A549 (cell line): ENCODE results near the gene ZRANB3. TPM values are rescaled to one million over a fixed set of nuclear protein-coding genes. Genes with fewer than 3 reads are reported as not detected.

Experiments
- ATAC-seq, 2 experiments: fragments of 200-7000 bp in 1 of 2; fragments of >200 bp in 1 of 2; cut with Nextera tagmentation in 1 of 2; cut with Tn5 transposase in 1 of 2; 3 replicates each; pipeline versions ENCODE4 v1.8.0 to v1.9.1; 2018 to 2020; ENCODE audit warnings: mild to moderate bottlenecking in 1 of 2, moderate library complexity in 1 of 2
- CTCF ChIA-PET: fragments of 300-600 bp; sonication (Branson Sonifier 250); formaldehyde crosslinking; extraction: SDS; loops from one replicate; lab custom pipeline; 2021; ENCODE audit warnings: antibody characterized with exemption, inconsistent platforms; lab: Yijun Ruan, JAX
- POLR2A ChIA-PET: fragments of 350-600 bp; formaldehyde crosslinking; extraction: SDS; loops from one replicate; lab custom pipeline; 2021; ENCODE audit warnings: antibody characterized with exemption, inconsistent platforms; lab: Yijun Ruan, JAX
- DNase-seq, 2 experiments: peaks; one replicate each; pipeline versions ENCODE4 v3.0.0 to v3.0.0-alpha.2; 2011 to 2016; ENCODE audit warnings: low read depth in 1 of 2, low spot score in 1 of 2
- FAIRE-seq: peaks from 2 replicates; lab custom pipeline; 2011; peaks lifted over from hg19 to GRCh38; lab: Jason Lieb, UNC
- H3K27ac ChIP-seq, 2 experiments: fragments of >200 bp; sonication (Bioruptor Twin); formaldehyde crosslinking; 3 replicates each; pipeline ENCODE4 v1.5.1; 2016 to 2017
- H3K4me1 ChIP-seq: fragments of >200 bp; sonication (Bioruptor Twin); formaldehyde crosslinking; 3 replicates; pipeline ENCODE4 v1.6.1; 2016
- H3K4me2 ChIP-seq: fragments of >200 bp; sonication (Bioruptor Twin); formaldehyde crosslinking; 3 replicates; pipeline ENCODE4 v1.6.1; 2016
- H3K4me3 ChIP-seq: fragments of >200 bp; sonication (Bioruptor Twin); formaldehyde crosslinking; 3 replicates; pipeline ENCODE4 v1.5.1; 2016
- H3K9me3 ChIP-seq: fragments of >200 bp; sonication (Bioruptor Twin); formaldehyde crosslinking; 3 replicates; pipeline ENCODE4 v1.6.1; 2016
- BHLHE40 ChIP-seq: IDR thresholded peaks from 2 replicates; pipeline ENCODE4 v1.6.1; 2012; ENCODE audit warnings: low read depth, low read length, inconsistent platforms
- E2F6 ChIP-seq: IDR thresholded peaks from 2 replicates; pipeline ENCODE4 v1.6.1; 2012; ENCODE audit warnings: low read depth, borderline replicate concordance
- EP300 ChIP-seq, 2 experiments: fragments of >200 bp; sonication (Bioruptor Twin); formaldehyde crosslinking; IDR thresholded peaks; 2 replicates in 1 of 2; 3 replicates in 1 of 2; pipeline ENCODE4 v1.6.1; 2016 to 2017
- GATA3 ChIP-seq: IDR thresholded peaks from 2 replicates; pipeline ENCODE4 v1.6.1; 2012; ENCODE audit warnings: borderline replicate concordance
- HDAC2 ChIP-seq: fragments of 200-600 bp; sonication (generic); IDR thresholded peaks from 2 replicates; pipeline ENCODE4 v1.6.1; 2016
- HES2 ChIP-seq: fragments of >200 bp; sonication (Bioruptor Twin); formaldehyde crosslinking; IDR thresholded peaks from 2 replicates; pipeline ENCODE4 v1.6.1; 2016
- HEYL ChIP-seq: fragments of 250-450 bp; sonication (Bioruptor Pico); IDR thresholded peaks from 2 replicates; pipeline ENCODE4 v1.8.0; 2021; ENCODE audit warnings: mild to moderate bottlenecking, moderate library complexity
- HMGXB4 ChIP-seq: fragments of 250-450 bp; sonication (Bioruptor Pico); IDR thresholded peaks from 2 replicates; pipeline ENCODE4 v1.5.0; 2021; ENCODE audit warnings: mild to moderate bottlenecking, moderate library complexity, borderline replicate concordance
- HOXB13 ChIP-seq: fragments of 250-450 bp; sonication (Bioruptor Pico); IDR thresholded peaks from 2 replicates; pipeline ENCODE4 v1.5.0; 2020; ENCODE audit warnings: low read depth, mild to moderate bottlenecking, moderate library complexity
- JUN ChIP-seq, 2 experiments: fragments of >200 bp; sonication (Bioruptor Twin); formaldehyde crosslinking; IDR thresholded peaks; 2 replicates in 1 of 2; 3 replicates in 1 of 2; pipeline ENCODE4 v1.6.1; 2016 to 2017
- KDM5A ChIP-seq: fragments of 200-600 bp; sonication (generic); IDR thresholded peaks from 2 replicates; pipeline ENCODE4 v1.6.1; 2016; ENCODE audit warnings: antibody characterized with exemption, mild to moderate bottlenecking
- MAFK ChIP-seq: fragments of 450-650 bp; IDR thresholded peaks from 2 replicates; pipeline ENCODE4 v1.6.1; 2014; ENCODE audit not compliant: partially characterized antibody
- MAX ChIP-seq: IDR thresholded peaks from 2 replicates; pipeline ENCODE4 v1.6.1; 2012
- NPAS2 ChIP-seq: fragments of 250-450 bp; sonication (Bioruptor Pico); IDR thresholded peaks from 2 replicates; pipeline ENCODE4 v1.8.0; 2022; ENCODE audit warnings: mild to moderate bottlenecking, moderate library complexity, borderline replicate concordance
- NR3C1 ChIP-seq: fragments of >200 bp; sonication (Bioruptor Twin); formaldehyde crosslinking; IDR thresholded peaks from 3 replicates; pipeline ENCODE4 v1.6.1; 2017
- POLR2AphosphoS2 ChIP-seq: conservative IDR thresholded peaks from 2 replicates; pipeline ENCODE4 v1.6.1; 2012; ENCODE audit warnings: low read length, improper control_type of control experiment, inconsistent platforms
- RAD21 ChIP-seq, 2 experiments: fragments of >200 bp in 1 of 2; sonication (Bioruptor Twin) in 1 of 2; formaldehyde crosslinking in 1 of 2; IDR thresholded peaks in 1 of 2; conservative IDR thresholded peaks in 1 of 2; 2 replicates in 1 of 2; 3 replicates in 1 of 2; pipeline ENCODE4 v1.6.1; 2012 to 2018; ENCODE audit warnings: inconsistent platforms in 1 of 2
- RARB ChIP-seq: fragments of 250-450 bp; sonication (Bioruptor Pico); IDR thresholded peaks from 2 replicates; pipeline ENCODE4 v1.8.0; 2021; ENCODE audit warnings: mild to moderate bottlenecking, moderate library complexity
- RFX5 ChIP-seq: fragments of 450-650 bp; IDR thresholded peaks from 2 replicates; pipeline ENCODE4 v1.7.1; 2014; ENCODE audit warnings: antibody characterized with exemption, mild to moderate bottlenecking, moderate library complexity
- SMC3 ChIP-seq: fragments of >200 bp; sonication (Bioruptor Twin); formaldehyde crosslinking; IDR thresholded peaks from 3 replicates; pipeline ENCODE4 v1.6.1; 2018; ENCODE audit warnings: inconsistent platforms
- ZFP36 ChIP-seq: fragments of 450-650 bp; IDR thresholded peaks from 2 replicates; pipeline ENCODE4 v1.6.1; 2014; ENCODE audit warnings: borderline replicate concordance; ENCODE audit not compliant: partially characterized antibody
- WGBS: methylation state at CpG from one replicate; pipeline ENCODE4 v1.1.6; 2017; ENCODE audit errors: missing lambda C conversion rate; 5-methylcytosine and 5-hydroxymethylcytosine counted together
- polyA plus RNA-seq, 4 experiments: library from polyadenylated mRNA; depleted of rRNA in 3 of 4; stranded (reverse); fragments of >200 nt; fragmentation: RNase III in 1 of 4; extraction: RNeasy Plus Mini Kit Qiagen cat#74134 plus additional on column Dnase treatment in 1 of 4; gene quantifications; 2 replicates in 3 of 4; 3 replicates in 1 of 4; pipeline ENCODE4 v1.2.3, GENCODE V29; 2011 to 2017
- TF ChIP-seq, protein P1 (sequence below): fragments of 150-350 bp; IDR thresholded peaks from 2 replicates; pipeline ENCODE4 v1.6.1; 2014; ENCODE audit warnings: low read depth, mild to moderate bottlenecking, low read length
- TF ChIP-seq, protein P2 (sequence below): fragments of 450-650 bp; IDR thresholded peaks from 2 replicates; pipeline ENCODE4 v1.6.1; 2014; ENCODE audit warnings: antibody characterized with exemption

ZRANB3 gene
- polyA plus RNA-seq, 2 of the 4 experiments (the other 2 are of a cell fraction), result 6.2 to 12.4 TPM

- POLR2A ChIA-PET, result no interaction called here
- no peak for DNase-seq
- no peak for TF ChIP-seq RARB
- no peak for TF ChIP-seq RFX5
- TF ChIP-seq E2F6, result no peak
- no peak for TF ChIP-seq HMGXB4 (CRISPR knock-in tag)
- no peak for TF ChIP-seq HES2
- TF ChIP-seq, all 56 proteins: peak for 0
- no peak for FAIRE-seq
- no peaks in the 10 kb centered on the region for H3K4me1 ChIP-seq
- 100% methylated on average over 2 of the region's 2 CpGs for WGBS
- H3K4me3 ChIP-seq, result no peak overlapping the region
- H3K4me2 ChIP-seq, result no peak overlapping the region
- CTCF ChIA-PET, result interaction anchor here (0.7 kb wide), 1 partner anchor 235 kb away, joined by 3 read pairs; no protein-coding TSS in a partner anchor
- no peak overlapping the region for H3K27ac ChIP-seq
- no peaks in the 10 kb centered on the region for H3K9me3 ChIP-seq
- ATAC-seq, result no peak
Observed at GRCh38 chr2:135238651-135239050, 292.4 kb downstream of the ZRANB3 start.

- DNase-seq, result no peak
- Histone ChIP-seq H3K27ac (no peak overlapping the region), H3K4me1 (no peaks in the 10 kb centered on the region), H3K9me3 (no peaks in the 10 kb centered on the region), H3K4me2 (no peak overlapping the region), H3K4me3 (no peak overlapping the region)
- WGBS, result 10% methylated on average over 1 of the region's 1 CpG
- POLR2A ChIA-PET, result no interaction called here
- CTCF ChIA-PET, result interaction anchor here (0.5 to 1.5 kb wide), 2 partner anchors 10 to 76 kb away, joined by 4 read pairs; no protein-coding TSS in a partner anchor
- TF ChIP-seq, protein P1, sequence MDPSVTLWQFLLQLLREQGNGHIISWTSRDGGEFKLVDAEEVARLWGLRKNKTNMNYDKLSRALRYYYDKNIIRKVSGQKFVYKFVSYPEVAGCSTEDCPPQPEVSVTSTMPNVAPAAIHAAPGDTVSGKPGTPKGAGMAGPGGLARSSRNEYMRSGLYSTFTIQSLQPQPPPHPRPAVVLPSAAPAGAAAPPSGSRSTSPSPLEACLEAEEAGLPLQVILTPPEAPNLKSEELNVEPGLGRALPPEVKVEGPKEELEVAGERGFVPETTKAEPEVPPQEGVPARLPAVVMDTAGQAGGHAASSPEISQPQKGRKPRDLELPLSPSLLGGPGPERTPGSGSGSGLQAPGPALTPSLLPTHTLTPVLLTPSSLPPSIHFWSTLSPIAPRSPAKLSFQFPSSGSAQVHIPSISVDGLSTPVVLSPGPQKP, result no peak
- ATAC-seq, result no peak
- no peak for FAIRE-seq
Observed at GRCh38 chr2:135230150-135230549, 300.9 kb downstream of the ZRANB3 start.

GRCh38 chr2:135227386-135227785 is 303.6 kb downstream of the ZRANB3 start:
- Histone ChIP-seq H3K4me2 (no peak overlapping the region), H3K4me3 (no peak overlapping the region), H3K4me1 (no peaks in the 10 kb centered on the region), H3K9me3 (no peaks in the 10 kb centered on the region), H3K27ac (no peak overlapping the region)
- FAIRE-seq, result no peak
- POLR2A ChIA-PET, result no interaction called here
- 88% methylated on average over 1 of the region's 1 CpG for WGBS
- no peak for ATAC-seq
- no peak for DNase-seq
- no peak for TF ChIP-seq RAD21 (conservative IDR thresholded peaks at IDR 0.05 in 1 of 2, IDR thresholded peaks at IDR 0.05 in 1 of 2)
- no peak for TF ChIP-seq MAX
- TF ChIP-seq NR3C1, result no peak
- TF ChIP-seq, protein P2, sequence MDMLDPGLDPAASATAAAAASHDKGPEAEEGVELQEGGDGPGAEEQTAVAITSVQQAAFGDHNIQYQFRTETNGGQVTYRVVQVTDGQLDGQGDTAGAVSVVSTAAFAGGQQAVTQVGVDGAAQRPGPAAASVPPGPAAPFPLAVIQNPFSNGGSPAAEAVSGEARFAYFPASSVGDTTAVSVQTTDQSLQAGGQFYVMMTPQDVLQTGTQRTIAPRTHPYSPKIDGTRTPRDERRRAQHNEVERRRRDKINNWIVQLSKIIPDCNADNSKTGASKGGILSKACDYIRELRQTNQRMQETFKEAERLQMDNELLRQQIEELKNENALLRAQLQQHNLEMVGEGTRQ, result no peak
- TF ChIP-seq POLR2AphosphoS2, result no peak
- no peak for TF ChIP-seq BHLHE40
- no peak for TF ChIP-seq KDM5A
- TF ChIP-seq HDAC2, result no peak
- no peak for TF ChIP-seq MAFK
- no peak for TF ChIP-seq SMC3
- TF ChIP-seq JUN (IDR thresholded peaks at IDR 0.05), result no peak
- TF ChIP-seq ZFP36, result no peak
- no peak for TF ChIP-seq EP300 (IDR thresholded peaks at IDR 0.05)
- TF ChIP-seq HEYL, result no peak
- no peak for TF ChIP-seq NPAS2 (CRISPR knock-in tag)
- no peak for TF ChIP-seq HES2
- no peak for TF ChIP-seq HOXB13 (CRISPR knock-in tag)
- no peak for TF ChIP-seq GATA3
- CTCF ChIA-PET, result no interaction called here
